Activated T-cell treated with anti-CD3 and anti-CD28 coated beads for 4 hours (primary cell): ENCODE measurements around the gene PDZRN3.

ENCODE experiments used
- DNase-seq: peaks from one replicate; pipeline ENCODE4 v3.0.0-alpha.2; 2020

The PDZRN3 gene

DNA sequence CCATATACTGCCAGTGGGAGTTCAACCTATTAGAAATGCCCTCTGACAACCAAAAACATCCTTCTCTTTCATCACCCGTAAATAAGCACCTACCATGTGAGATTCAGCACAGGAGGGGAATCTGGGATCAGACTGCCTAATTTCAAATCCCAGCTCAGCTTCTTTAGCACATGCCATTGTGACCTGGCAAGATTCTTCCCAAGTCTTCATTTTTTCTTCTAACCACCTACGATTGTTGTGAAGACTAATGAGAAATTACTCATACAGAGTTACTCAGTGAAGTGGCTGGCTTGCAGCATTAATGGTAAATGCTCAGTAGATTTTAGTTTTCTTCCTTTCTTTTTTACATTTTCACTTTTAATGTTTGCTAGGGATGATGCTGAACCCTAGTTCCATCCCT lies 176.7 kb downstream of the PDZRN3 start:
- DNase-seq: no peak

DNA sequence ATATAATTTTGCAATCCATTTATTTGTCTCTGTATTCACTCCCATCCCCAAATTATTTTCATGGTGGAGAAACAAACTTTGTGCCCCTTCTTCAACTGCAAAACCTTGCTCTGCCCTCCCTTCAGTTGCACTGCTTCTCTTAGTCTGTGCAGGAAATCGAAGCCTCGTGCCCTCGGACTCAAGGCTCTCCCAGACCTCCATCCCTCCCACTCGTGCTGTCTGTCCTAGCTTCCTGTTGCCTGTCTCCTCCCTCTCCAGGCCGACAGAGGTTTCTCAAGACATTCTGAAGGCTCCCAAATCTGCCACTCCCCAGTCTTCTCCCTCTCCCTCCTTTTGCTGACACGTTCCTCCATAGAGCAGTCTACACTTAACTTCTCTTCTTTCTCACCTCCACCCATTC lies 177.6 kb downstream of the PDZRN3 start:
- DNase-seq: no peak

DNA sequence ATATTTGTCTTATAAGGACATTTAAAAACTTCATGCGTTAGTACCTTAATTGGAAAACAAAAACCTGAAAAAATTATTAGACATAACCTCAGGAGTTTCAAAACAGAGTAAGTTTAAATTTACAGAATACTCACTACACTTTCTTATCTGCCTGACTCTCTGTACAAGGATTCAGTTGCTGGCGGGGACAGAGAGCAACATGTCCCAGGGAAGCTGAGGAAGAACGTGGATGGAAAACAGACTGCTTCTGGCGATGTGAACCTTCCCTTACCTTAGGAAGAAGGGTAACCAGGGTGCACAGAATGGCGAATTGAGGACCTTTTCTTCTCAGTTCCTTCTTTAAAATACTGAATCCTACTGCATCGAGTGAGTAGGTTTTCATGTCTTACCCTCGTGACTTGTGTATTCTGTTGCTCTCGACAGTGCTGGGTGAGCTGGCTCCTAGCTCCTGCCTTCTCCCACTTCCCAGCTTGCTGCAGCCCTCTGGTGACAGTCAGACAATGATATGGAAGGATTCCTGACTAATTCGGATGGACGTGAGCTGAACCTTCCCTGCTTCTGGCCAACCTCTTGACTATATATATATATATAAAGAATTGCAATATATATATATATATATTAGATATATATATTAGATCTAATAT lies 178.2 kb downstream of the PDZRN3 start:
- DNase-seq: no peak

DNA sequence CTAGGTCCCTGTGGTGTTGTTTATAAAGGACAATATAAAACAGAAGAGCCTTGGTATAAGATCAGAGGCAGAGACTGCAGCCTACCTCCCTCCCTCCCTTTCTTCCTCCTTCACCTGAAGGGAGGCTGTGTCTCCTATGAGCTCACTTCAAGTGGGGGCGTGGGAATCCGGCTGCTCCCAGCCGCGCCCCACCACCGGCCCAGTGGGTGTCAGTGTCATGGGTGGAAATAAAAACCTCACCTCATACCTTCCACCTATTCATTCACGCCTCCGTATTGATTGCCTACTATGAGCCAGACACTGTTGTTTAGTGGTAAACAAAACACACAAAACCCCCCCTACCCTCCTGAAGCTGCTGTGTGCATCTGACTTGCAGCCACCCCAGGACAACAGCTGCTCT lies 181.9 kb downstream of the PDZRN3 start:
- no peak for DNase-seq

DNA sequence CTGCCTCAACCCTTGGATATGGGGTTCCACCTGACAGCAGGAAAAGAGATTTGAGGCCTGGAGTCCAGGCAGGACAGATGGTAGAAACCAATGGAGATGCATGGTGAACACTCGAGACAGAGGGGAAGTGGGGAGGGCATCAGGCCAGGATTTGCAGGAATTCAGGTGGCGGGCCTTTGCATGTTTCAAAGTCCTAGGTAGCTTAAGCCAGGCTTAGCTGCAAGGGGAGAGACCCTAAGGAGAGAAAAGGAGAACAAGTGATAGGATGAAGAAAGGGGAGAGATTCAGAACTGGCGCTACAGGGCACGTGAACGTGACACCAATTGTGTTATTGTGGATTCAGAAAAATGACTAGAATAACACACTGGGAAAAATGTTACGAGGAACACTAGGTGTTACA lies 182.6 kb downstream of the PDZRN3 start:
- DNase-seq: no peak

DNA sequence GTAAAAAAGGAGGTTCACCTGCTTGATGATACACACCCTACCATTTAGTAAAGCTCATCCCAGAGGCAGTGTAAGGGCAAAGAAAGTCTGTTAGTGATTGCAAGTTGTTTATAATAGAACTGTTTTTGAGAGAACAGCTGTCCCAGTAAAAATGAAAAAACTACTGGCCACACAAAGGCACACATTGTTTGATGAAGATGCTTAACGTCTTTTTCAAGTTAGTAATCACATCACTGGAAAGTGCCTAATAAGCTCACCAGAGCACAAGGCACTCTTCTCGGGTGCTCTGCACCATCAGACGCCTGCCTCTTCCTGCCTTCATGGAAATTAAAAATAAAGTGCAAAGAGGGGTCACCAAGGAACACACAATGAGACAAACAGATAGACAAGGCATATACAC lies 186.9 kb downstream of the PDZRN3 start:
- DNase-seq: no peak

DNA sequence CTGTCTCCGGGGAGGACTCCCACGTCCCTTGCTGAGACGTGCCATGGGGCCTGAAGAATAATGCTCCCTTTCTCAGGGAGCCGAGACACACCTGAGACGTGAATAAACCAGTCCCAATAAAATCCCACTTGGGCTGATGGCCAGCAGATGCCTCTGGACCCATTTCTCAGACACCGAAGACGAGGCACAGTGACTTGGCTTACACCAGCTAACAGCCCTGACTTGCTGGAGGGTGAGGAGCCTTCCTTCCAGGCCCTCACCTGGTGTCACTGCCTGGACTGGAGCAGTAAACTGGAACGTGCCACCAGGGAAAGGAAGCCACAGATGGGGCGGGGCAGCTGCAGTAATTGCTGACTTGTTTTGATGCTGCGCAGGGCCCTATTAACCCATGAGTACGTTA lies 189.7 kb downstream of the PDZRN3 start:
- no peak for DNase-seq

DNA sequence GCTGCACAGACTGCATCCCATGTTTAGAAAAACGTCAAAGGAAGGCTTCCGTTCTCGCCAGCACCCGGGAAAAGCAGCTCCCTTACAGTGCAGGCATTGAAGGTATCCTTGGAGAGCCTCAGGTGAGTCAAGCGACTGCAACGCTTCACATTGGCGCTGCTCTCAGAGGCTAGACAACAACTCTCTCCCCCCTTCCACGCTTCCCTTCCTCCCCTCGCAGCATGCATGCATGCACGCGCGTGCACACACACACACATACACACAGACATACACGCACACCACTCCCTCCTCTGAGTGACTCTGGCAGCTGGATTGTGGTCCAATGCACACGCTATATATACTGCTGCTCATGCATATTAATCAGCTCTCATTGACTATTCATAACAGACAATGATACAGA lies 191.1 kb downstream of the PDZRN3 start:
- DNase-seq: no peak

DNA sequence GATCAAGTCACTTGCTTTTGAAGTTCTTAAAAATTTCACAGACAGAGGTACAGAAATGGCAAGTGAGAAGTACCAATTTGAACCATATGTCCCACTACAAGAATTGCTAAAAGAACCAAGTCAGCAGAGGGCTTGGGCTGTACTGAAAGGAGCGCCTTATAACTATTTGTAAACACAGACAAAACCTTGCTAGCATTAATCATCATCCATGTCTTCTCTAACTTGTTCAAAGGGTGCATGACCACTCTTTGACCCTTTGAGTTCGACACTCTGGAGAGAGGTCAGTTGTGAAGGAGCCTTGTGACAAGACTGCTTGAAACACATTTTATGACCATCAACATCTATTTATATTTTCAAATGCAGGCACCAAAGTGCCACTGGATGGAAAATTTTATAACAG lies 191.7 kb downstream of the PDZRN3 start:
- DNase-seq: no peak

DNA sequence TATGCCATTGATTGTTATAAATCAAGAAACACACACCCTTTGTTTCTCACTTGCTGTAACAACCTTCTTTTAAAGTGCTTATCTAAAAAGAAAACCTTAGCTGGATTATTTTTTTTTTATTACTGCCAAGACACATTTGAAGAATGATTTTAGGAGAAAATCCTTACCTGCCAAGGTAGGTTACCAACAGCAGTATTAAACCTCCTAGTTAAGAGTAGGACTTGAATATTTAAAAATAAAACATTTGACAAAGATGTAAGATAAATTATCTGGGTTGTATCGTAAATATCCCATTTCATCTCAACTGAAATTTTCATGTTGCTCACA lies 192.1 kb downstream of the PDZRN3 start:
- no peak for DNase-seq

DNA sequence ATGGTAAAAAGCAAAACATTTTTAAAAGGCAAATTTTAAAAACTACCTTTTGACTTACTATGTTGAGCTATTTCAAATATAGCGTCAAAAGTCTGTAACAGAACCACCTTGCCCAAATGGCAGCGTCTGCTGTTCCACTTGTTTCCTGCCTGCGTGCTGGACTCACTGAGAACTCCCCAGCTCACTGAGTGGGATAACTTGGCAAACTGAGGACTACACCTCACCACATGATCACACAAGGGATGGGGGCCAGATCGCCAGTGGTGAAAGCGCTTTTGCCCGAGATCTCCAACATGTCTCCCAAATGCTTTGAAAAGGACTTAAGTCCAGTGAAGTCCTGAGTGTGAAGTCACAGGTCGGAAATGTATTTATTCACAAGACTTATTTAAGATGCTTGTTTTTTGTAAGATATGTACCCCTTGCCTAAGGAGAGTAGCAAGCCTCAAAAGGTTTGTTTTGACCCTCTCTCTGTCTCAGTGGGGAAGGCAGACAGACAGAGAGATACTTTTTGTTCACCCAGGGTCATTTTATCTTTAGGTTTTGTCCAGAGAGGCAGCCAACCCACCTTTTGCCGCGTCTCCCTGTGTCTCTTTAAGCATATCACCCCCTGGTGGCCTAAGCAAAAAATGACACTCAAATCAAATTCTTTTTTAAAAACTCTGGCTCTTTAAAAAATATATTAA lies 192.6 kb downstream of the PDZRN3 start:
- DNase-seq: no peak

DNA sequence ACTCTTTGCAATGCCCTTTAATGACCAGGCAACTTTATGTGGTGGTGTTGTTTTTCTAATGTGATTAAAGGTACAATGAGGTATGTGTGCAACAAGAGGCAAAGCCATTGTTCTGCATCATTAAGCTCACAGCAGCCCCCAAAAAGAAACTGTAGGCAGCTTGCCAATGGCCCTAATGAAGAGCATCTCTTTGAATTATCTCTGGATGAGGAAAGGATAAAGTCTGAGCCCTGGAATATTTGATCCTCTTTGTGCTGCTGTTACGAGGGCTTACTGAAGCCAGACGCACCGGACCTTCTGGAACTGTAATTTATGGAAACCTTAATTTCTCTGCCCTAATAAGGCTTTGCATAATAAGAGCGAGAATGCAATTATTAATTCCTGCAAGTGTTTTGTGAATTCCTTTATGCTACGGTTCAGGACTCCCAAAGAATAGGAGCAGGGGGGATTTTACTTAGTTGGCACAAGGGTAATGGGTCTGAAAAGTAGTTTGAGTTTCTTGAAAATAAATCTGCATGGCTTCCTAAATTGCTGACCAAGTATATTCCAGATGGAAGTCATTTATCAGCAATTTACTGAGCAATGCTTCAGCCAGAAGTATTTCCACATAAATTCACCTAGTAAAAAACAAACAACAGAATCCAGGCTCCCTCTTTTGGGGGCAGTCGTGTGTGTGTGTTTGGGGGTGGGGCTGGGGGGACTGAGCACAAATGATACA lies 193.4 kb downstream of the PDZRN3 start:
- DNase-seq: no peak

DNA sequence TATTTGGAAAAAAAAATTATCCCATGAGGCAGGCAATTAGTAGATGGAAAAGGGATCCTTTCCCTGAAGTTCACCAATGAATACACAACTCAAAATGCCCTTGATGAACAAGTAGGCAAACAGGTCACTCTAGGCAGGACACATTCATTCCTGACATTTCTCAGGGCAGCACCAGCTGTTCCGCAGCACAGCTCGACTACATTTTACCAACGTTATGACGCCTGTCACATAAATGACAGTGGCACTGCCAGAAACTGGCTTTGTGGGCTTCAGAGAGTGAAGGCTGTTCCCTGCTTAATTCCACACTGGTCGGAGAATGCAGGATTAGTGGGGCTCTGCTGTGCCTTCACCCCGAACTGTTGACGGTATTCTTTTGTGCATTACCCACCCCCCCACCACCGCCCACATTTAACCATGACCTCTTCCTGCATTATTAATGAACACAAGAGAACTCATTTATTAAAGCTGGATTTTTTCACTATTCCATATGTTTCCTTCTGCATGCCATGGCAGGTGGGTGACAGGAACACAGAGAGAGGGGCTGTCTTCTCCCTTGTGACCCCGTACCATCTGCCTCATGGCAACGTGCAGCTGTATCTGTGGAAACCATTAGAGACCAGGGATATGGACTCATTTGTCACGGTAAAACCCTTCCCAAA lies 197.6 kb downstream of the PDZRN3 start:
- DNase-seq: no peak

DNA sequence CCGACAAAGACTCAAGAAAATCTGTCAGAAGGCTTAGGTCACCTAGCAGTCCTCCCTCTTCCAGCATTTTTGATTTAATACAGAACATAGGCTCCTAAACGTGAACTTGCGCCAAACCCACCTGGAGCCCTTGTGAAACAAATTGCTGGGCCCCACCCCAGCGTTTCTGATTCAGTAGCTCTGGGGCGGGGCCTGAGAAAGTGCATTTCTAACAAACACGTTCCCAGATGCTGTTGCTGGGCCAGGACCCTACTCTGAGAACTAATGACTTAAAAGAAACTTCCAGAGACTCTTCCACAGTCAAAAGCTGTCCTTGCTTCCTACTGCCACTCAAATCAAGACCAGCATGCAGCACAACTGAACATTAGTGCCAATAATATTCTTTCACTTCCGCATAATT lies 198.1 kb downstream of the PDZRN3 start:
- no peak for DNase-seq

DNA sequence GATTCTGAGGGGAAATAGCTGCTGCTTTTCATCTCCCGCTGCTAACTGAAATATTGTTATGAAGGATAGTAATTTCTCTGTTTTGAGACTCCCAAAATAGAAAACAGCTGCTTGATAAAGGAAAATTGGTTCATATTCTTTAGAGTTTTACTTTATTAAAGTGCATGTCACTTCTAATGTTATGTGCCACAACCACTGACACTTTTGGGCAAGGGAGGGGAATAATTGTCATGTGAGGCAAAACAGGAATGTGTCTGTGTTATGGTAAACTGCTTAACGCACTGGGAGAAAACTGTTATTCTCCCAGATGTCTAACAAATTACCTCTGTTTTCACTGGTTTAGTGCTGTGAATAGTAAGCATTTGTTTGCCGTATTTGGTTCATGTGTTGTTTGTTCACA lies 201.6 kb downstream of the PDZRN3 start:
- no peak for DNase-seq

DNA sequence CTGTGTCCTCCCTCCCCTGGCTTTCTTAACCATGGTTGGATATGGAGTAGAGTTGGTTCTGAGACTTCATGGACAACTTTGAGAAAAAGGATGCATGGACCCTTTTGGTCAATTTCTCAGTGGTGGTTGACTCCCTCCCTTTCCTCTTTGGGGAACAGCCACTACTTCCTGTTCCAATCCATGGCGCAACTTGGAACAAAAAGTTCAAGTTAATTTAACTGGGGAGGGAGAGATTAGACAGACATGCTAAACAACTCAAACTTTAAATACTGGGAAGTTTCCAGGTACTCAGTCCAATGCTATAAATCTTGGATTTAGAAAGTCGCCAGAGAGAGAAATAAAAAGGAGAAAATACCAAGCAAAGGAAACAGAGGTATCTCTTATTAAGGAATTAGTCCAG lies 202.2 kb downstream of the PDZRN3 start:
- no peak for DNase-seq

DNA sequence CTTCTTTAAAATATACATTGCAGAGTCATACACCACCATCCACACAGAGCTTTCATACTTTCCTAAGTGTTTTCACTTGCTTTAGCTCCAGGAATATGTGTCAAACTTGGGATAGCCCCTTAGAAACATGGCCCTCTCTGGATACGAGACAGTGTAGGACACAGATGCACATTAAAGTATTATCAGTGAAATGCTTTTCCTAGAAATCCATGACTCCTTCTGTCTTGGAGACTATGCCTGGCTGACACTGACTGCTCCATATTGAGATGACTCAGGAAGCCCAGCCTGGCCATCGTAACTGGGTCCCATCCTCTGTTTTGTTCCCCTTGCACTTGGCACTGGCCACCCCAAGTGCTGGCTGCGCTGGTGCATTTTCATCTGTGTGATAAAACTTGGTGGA lies 204.8 kb downstream of the PDZRN3 start:
- DNase-seq: no peak

DNA sequence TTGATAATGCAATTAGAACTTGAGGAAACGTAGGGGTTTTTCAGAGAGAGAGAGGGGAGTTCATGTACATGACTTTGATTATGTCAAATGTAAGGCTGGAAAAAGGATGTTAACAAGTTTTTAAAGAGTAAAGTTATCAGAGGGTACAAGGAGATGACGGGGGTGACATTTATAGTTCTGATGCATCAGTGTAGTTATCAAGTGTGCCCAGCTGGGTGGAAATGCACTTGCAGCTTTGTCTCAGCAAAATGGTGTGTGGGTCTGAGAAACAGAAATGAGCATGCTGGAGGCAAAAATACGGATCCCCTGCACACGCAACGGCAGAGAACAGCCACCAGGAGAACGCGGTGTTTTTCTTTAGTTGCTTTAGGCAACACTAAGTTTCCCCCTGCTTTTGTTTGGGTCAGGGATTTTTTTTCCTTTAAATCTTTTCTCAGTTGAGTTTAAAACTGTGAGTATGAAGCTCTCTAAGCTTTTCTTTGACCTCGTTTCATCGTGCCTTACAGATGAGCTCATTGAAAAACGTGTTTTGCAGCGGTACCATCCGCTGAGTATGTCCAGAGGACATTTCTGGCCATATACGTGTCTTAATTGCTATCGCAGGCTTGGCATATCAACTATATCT lies 205.4 kb downstream of the PDZRN3 start:
- no peak for DNase-seq

DNA sequence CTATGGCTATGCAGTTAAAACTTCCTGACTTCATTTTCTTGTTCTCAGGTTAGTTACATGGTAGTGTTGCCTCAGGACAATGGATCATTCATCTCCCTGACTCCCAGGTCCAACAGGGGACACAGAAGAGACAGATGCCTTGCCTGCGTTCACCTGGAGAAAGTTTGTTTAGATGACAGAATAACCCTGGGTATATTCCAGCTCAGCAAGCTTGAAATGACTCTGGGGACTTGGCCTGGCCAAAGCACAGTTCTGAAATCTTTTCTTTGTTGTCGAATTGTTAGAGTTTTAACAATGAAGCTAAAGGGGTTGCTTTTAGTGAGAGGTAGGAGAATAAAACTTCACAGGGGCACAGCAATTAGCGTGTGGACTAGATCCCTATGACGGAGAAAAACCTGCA lies 206.1 kb downstream of the PDZRN3 start:
- no peak for DNase-seq

DNA sequence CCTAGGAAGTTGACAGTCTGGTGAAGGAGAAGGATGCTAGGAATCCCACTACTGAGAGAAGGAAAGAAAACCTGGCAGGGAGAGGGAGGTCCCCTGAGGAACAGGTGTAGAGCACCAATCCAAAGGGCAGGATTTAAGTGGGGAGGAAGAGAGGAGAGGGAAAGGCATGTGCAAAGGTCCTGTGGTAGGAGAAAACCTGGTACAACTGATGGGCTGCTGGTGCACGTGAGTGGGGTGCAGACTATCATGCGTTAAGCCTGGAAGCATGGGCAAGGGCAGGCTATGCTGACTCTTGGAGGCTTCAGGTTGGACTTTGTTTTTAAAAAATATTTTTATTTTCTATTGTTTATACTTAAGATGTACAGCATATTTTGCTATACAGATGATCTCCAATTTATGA lies 209.6 kb downstream of the PDZRN3 start:
- no peak for DNase-seq

DNA sequence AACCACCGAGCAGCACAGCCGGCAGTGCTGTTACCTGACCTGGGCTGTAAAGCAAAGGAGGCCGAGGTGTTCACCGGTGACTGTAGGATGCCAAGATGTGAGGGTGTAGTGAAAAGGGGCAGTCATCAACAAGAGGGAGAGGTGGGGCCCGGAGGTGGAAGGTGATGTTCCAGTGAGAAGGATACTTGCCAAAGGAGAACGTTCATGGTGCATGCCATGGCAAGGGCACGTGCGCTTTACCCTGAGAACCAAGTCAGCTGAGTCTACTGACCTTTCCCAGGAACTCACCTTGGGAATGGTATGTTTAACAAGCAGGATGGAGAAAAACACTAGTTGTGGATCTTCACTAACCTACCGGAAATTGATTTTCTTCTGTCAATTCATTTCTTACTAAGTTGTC lies 211.1 kb downstream of the PDZRN3 start:
- DNase-seq: no peak

DNA sequence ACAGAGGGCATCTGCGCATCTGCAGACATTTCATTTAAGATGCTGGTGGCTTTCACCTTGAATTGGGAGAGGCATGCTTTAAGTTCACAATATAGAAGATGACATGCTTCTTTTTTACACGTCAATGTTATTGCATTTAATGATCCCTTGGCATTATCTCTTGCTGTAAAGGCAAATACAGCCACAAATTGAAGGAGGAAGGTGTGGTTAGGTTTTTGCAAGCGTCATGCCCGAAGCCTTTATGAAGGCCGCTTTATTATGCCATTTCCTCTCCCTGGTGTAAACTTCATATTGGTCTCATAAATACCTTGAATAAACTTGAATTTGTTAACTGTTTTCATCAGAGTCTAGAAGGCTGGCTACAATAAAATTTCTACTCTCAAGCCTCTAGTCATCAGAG lies 212.7 kb downstream of the PDZRN3 start:
- no peak for DNase-seq

DNA sequence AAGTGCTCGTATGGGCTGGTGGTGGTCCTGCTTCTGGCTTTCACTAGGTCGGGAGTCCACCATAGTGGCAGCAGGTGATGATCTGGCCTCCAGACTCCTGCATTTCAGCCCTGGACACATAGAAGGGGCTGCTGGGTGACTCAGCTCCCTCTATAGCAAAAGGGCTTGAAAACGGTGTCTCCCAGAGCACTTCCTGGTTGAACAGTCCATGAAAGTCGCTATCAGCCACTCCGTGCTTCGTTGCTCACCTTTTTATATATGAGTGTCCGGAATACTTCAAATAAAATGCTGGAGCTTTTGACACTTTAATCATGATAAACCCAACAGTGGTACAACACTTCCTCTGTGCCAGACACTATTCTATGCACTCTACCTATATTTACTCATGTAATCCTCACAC lies 213.2 kb downstream of the PDZRN3 start:
- no peak for DNase-seq
